NCI-H2107 (cell line): Measurements from ENCODE around the gene MYH9.

Source experiments
- DNase-seq: peaks from one replicate; lab custom pipeline; 2025; lab: John Stamatoyannopoulos, UW

Gene MYH9

DNA sequence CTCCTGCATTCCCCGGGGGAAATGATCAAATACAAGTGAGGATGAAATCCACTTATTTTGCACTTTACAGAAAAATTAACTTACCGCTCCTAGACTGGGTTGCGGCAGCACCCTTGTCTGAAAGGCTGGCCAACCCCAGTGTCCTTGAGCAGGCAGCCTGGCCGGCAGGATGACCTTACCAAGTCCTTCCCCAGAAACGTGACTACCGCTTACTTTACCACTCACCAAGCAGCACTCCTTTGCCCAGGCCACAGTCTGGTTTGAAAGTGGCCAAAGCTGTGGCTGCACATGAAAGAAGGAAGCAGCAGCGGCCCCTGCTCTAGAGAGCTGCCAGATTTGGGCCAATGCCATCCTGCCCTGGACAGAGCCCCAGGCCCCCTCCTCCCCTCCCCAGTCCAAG lies 20.3 kb downstream of the MYH9 start:
- no peak for DNase-seq

DNA sequence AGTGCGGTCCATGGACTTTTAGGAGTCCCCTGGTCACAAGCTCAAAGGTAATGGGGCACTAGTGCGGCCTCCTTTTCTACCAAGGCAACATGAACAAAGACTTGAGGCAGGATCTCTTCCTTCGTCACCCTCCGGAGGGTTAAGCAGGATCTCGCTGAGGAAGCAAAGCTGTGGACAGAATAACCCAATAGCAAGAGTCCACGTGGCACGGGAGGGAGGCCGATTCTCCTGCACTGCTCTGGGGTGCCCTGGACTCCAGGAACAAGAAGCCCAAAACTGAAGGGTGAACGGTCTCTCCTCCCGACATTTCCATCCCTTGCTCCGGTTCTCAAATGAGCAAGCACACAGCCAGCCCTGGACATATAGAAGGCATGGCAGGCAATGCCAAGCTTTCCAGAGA lies 20.7 kb downstream of the MYH9 start:
- no peak for DNase-seq

DNA sequence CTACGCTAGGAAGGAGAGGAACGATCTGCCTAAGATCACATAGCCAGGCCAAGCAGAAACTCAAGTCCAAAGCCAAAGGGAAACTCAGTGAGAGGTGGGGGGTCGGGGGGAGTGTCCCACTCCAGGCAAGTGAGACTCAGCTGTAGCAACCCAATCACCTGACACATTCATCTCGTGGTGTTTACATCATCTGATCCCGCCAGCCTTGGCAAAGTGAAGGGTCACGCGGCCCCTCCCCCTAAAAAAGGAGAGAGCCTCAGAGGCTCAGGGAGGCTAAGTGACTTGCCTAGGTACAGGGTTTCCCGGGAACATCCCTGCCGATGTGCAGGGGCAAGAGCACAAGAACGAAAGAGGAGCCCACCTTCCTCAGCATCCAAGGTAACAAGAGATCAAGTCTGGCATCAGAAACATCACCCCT lies 21.5 kb downstream of the MYH9 start:
- no peak for DNase-seq

DNA sequence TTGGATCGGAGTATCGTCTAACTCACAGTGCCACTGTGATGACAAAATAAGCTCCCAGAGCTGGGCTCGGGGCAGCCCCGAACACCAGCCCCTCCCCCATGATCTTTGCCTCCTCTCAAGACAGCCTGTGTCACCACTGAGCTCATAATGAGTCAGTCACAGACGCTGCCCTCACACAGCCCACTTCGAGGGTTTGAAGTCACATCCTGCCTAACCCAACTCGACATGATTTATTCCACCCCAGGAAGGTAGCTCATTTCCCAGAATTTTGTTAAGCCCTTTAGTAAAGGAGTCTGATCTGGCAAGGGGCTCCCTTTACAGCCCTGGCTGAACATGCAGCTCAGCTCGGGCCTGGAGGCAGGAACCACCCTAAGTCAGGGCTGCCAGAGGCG lies 22.8 kb downstream of the MYH9 start:
- DNase-seq, result no peak

DNA sequence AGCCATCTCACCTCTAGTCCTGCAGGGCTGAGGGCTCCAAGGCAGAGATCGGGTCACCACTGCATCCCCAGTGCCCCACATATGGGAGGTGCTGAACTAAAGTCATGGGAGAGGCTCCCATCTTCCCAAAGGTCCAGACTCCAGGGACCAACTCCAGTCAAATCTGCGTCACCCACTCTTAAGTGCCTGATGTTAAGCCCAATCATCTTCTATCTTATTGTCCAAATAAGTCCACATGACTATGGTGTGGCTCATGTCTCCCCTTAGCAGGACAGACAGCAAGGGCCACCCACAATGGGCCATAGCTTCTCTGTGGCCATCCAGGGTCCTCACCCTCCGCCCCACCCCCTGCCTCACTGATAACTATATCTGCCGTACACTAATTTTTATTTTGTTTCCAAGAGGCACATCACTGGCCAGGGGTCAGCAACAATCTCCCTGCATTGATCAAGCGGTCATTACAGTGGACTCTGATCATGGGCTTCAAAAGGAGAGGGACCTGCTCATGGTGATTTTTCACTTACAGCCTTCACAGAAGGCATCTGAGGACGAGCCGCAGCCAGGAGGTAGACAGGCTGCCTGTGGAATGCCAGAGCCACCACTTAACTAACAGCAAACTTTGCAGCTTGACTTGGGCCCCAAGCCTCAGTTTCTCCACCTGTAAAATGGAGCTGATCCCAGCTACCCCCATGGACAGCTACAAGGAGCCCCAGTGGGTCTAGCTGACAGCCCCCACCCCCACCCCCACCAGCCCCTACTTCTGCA lies 23.3 kb downstream of the MYH9 start:
- DNase-seq, result no peak

DNA sequence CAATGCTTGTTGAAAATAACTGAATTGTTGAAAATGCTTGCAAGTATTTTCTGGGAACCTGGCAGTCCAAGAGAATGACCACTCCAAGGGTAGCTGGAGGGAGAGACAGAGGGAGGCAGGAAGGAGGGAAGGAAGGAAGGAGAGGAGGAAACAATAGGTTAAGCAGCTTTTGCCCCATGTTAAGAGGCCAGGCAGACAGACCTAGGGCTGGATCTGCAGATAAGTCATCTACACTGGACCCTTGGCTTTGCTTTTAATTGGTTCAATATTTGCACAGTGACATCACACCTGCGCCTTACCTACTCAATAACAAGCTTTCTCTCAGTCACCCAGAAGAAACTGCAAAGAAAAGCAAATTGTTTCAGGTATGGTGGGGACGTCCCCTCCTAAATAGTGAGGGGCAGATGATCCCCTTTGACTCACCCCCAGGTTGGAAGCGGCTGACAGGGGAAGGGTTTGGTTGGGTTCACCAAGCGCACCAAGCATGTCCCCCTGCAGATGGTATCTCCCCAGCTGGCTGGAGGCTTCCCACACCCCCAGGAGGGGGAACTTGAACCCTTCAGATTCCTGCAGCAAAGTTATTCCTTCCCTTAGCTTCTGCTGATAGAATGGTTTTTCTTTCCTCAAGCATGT lies 24.3 kb downstream of the MYH9 start:
- DNase-seq, result no peak

DNA sequence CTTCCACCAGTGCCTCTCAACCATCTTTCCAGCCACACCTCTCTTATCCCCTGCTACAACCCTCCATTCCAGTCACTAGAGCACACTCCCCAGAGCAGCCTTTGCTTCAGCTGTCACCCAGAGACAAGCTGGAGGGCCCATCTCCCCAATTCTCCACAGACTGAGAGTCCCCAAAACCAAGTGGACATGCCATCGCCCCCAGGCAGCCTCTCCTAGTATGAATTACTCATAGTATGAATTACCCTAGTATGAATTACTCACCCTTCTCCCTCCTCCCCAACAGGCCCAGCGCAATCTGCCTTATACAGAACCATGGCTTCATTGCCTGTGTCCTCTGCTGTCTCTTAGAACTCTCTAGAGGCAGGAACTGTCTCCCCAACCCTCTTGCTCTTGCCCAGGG lies 24.8 kb downstream of the MYH9 start:
- no peak for DNase-seq

DNA sequence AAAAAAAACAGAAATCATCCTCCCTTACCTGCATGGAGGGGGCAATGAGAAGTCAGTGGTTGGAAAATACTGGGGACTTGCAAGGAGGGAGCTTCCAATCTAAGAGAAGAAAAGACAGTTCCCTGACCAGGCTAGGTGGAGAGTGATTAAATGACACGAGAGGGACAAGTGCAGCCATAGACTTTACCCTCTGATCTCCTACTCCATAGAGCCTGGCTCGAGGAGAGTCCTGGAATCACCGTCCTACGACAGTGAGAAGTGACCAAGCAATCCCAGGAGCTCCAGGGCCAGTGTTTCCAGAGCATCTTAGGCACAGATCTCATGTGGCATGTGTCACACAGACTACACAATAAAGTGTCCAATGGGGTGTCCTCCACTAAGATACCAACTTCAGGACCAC lies 25.7 kb downstream of the MYH9 start:
- DNase-seq, result no peak

DNA sequence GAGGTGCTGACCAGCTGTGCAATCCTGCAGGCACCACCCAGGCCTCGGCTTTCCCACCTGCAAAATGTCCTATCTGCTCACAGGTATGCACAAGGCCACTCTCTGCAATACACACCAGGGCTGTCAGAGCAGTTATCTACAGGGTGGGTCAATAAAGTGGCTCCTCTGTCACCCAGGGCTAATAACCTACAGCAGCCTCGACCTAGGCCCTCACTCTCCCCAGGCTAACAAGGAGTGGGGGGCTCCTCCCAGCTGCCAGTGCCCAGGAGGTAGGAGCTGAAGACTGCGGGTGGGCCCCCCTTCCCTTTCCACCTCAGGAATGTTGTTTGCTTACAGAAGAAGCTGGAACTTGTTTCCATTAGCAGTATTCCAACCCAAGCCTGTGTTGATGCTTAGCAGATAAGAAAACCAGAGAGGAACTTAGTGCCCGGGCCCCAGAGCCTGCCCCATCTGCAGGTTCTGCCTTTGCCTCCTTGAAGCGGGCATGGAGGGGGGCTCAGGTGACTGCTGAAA lies 26.8 kb downstream of the MYH9 start:
- DNase-seq, result no peak

DNA sequence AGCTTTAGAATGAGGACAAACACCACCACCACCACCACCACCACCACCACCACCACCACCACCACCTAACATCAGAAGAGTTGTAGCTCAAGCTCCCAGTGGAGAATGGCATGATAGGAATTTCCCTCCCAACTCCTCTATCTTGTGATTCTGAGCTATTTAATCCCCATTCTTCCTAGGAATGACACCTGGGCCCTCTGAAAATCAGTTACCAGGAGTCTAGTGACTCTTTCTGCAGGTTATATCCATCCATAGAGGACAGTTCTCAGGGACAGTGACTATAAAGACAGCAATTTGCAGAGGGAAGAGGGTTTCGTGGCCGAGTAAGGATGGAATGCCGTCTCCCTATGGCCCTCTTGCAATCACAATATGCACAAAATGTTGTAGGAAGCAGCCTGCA lies 27.8 kb downstream of the MYH9 start:
- DNase-seq, result no peak

DNA sequence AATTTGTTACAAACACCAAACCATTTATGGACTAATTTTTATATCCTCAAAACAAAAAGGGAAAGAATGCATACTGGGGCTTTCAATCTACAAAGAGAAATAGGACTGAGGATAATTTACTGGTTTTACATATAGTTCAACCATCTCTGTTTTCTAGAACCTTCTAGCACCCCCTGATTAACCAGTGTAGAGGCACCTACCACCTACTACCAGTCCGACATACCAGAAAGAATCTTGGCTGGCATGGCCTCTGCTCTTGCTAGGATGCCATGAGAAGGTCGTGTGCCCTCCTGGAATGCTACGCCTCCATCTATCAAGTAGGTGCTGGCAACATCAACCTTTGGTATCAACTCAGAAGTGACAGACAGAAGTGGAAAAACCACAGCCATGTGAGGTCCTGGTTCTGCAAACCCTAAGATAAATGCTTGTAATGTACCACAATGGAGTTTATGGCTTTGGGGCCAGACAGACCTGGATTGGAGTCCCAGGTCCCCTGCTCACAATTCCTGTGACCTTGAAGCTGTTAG lies 28.2 kb downstream of the MYH9 start:
- no peak for DNase-seq

DNA sequence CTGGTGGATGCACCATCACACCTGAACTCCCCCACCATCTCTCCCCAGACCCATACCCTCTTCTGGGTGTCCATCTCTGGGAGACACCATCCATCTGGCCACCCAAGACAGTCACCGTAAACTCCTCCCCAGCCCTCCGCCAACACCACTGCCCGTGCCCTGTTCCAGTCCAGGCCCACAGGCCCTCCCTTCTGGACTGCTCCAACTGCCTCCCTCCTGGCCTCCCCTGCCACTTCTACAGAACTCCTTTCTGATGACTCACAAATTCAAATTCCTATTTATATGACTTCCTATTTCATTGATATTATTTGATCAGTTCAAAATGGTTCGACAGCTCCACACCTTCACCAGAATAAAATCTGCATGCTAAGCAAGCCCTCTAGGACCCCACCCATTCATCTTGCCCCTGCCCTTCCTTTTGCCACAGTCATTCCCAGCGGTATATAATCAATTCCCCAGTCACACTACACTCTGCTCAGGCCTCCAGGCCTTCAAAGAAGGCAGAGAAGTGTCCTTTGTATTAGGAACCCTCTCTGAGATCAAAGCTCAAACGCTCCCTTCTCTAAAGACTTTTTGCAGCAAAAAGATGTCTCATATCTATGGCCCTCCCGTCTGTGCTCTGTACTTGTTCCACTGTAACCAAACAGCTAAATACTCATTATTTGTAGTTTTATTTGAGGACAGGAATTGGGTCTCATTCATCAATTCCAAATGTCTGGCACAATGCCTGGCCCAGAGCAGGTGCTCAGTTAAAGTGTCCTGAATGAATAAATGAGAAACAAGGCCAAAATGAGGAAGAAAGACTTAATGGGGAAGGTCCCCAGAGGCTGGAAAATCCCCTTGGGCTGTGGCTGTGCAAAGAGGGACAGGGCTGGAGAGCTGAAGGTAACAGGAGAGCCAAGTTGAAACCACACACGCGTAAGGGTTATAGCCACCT lies 29.0 kb downstream of the MYH9 start:
- DNase-seq, result no peak

DNA sequence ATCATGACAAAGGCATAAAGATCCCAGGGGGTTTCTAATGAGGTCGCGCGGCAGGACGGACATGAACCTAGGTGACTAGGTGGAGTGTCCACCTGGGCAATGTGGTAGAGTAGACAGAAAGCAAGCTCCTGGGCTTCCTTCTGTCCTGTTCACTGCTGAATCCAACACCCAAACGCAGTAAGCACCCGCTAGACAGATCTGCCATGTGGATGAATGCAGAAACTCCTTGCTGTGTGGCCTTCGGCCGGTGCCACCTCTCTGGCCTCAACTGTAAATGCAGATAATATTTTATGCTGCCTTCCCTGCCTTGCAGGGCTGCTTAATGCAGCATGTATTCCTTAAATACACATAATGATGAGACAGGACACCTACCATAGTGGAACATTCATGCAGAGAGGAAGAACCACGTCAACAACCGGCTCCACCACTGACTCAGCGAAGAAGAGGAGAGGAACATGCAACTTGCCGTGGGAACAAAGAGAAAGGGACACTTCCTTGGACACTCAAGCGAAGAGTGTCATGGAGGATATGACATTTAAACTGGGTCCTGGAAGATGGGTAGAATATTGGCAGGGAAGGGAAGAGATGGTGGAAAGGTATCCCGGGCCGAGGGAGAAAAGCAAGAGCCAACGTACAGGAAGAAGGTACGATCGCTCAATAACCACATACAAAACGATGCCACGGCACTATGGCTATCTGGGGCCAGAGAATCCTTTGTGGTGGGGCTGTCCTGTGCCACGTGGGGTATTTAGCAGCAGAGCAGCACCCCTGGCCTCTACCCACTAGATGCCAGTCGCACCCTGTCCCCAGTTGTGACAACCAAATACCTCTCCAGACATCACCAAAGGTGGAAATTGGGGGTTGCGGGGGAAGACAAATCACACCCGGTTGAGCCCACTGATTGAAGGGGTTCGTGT lies 30.8 kb downstream of the MYH9 start:
- no peak for DNase-seq

DNA sequence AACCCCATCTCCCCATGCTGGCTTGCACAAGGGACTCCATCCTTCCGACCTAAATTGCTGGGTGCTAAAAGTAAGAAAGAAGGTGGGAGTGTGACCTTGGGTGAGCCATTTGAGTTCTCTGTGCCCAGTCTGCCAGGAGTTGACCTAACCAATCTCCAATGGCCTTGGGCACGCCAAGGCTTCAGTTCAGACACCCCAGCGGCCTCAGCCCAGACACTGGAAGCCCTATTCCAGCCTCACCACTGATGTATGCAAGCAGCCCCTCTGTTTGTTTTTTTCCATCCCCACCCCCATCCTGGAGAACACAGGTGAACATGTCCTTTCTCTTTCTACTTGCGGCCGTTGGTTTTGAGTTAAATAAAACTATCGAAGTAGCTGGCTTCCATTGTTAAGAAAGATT lies 31.9 kb downstream of the MYH9 start:
- DNase-seq, result no peak

DNA sequence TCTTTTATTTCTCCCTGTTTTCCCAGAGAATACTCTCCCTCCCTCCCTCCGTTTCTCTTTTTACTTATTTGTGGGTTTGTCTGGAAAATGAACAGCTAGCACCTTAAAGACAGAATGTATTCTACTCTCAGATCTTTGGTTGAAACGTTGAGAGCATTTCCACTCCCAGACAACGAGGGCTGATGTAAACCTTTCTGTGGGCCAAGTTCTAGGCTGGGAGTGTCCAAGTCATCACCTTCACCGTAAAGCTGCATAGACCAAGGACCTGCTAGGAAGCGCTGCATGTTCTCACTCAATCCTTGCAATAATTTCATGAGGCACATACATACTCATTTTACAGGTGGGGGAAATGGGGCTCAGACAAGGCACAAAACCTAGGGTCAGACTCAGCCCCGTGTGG lies 32.4 kb downstream of the MYH9 start:
- DNase-seq, result no peak

DNA sequence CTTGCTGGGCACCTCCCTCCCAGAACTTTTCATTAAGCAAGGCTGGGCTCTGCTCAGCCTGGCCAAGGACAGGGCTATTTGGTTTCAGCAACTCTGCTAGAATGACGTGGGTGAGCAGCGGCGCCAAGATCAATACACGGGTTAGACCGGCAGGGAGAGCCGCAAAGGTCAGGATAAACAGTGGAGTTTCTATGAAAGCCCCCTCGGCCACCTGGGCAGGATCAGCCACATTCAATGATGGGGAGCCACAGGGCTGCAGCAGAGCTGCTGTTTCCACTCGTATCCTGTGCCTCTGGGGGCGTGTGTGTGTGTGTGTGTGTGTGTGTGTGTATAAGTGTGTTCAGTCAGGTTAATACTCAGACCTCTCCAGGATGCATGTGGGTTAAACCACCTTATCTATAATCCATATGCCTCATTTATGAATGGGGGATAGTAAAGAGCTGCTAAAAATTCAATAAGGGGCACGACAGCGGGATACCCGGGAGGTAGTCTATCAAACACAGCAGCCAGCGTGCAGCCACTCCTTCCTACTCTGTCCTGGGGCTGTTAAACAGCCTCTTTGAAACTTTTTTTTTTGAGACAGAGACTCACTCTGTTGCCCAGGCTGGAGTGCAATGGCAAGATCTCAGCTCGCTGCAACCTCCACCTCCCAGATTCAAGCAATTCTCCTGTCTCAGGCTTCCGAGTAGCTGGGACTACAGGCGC lies 34.8 kb downstream of the MYH9 start:
- no peak for DNase-seq

DNA sequence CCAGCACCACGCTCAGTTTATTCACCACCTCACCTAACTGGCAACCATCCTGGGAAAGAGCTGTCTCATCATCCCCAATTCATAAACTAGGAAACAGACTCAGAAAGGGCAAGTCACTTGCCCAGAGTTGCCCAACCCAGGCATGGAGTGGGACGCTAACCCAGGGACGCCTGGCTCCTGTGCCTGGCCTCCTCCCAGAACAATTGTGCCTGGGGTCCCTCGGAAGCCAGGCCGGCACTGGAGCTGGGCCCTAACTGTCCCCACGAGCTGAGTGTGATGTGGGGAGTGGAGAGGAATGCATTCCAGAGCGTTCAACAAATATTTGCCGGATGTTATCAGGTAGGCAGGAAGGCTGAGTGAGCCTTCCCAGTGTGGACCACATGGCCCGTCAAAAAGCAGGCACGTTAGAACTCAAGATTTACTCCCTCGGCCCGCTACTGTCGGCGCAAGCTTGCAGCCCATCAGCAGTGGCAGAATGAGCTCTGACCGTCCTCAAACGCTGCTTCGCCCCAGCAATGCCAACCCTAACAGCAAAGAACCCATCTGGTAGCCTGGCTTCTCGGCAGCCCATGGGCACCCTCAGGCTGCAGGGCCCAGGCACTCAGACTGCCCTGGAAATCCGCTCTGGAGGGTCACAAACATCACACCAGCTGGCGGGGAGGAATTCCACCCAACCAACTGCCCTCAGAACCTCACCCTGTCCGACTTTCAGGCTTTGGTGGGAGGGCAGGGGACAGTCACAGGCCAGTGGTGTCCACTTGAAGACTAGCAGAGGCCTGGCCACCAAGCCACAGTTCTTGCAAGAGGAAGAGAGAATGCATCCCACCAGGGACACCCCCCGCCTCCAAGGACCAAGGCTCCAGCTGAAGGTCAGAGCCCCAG lies 35.6 kb downstream of the MYH9 start:
- no peak for DNase-seq

DNA sequence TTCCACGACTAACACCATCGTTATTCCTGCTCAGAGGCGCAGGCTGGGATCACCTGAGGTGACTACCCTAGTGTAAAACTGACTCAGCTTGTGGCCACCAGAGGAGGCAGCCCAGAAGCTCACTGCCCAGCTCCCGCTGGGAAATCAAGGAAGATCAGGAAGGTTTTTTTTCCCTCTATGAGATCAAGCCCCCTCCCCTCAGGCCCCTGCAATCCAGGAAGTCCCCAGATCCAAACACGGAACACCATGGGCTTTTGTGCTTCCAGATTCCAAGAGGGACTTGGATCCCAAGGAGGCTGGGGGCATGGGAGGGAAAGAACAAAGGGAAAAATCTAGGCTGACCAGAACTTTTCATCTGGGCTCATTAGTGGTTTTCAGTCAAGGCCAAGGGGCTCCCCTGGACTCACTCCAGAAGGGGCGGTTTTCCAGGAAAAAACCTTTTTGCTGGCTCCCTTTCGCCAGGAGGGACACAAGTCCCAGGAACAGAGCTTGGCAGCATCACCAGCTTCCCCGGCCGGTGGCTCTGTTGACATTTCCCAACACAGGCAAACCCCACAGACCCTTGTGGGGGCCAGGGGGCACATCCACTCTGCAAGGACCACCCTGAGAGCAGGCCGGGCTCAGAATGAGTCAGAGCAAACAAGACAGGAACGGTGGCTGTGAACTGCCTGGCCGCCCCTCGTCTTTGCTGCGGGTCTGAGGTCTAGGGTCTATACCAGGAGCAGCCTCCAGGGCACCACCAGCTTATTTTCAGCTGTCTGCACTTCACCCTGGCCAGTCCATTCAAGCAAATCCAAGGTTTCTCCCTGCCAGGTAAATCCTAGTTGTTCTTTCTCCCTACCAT lies 36.8 kb downstream of the MYH9 start:
- no peak for DNase-seq

DNA sequence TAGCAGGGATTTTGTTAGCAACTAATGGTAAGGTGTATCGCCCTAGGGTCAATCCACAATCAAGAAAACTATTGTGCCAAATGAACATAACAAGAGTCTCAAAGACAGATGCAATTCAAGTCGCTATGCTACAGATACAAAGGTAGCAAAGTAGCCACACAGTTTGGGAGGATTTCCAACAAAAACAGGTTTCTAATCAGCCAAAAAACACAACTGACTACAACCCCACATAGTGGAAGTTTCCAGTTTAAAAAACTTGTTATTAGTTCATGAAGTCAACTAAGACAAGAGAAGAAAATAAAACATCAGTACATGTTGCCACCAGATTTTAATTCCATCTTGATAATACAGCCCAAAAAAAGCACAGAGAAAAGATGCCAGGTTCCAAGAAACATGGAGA lies 38.0 kb downstream of the MYH9 start:
- no peak for DNase-seq
